Astrocyte (in vitro differentiated cells and primary cell): ENCODE data around the gene BCAM.

Experiments
- CTCF ChIP-seq: IDR thresholded peaks from 2 replicates; pipeline ENCODE4 v1.5.1; 2011; ENCODE audit warnings: low read depth, mild to moderate bottlenecking, inconsistent platforms, low read length, moderate library complexity; ENCODE audit not compliant: insufficient read depth
- EZH2 ChIP-seq: IDR thresholded peaks from 2 replicates; pipeline ENCODE4 v1.6.1; 2012; ENCODE audit warnings: mild to moderate bottlenecking, low read length, inconsistent platforms; ENCODE audit not compliant: insufficient read depth

GRCh38 chr19:44762038-44762437 is 46.9 kb upstream of the BCAM start:
- TF ChIP-seq CTCF = no peak
- TF ChIP-seq EZH2 = no peak
